ENCODE data around the gene CCL2. TPM values are rescaled to one million over a fixed set of nuclear protein-coding genes. Genes with fewer than 3 reads are reported as not detected.
A peak's percentile ranks its signal among the peaks of the same experiment; 100 is the strongest.

The CCL2 gene
- total RNA-seq (22.4 TPM), polyA plus RNA-seq (46.2 TPM)

DNA sequence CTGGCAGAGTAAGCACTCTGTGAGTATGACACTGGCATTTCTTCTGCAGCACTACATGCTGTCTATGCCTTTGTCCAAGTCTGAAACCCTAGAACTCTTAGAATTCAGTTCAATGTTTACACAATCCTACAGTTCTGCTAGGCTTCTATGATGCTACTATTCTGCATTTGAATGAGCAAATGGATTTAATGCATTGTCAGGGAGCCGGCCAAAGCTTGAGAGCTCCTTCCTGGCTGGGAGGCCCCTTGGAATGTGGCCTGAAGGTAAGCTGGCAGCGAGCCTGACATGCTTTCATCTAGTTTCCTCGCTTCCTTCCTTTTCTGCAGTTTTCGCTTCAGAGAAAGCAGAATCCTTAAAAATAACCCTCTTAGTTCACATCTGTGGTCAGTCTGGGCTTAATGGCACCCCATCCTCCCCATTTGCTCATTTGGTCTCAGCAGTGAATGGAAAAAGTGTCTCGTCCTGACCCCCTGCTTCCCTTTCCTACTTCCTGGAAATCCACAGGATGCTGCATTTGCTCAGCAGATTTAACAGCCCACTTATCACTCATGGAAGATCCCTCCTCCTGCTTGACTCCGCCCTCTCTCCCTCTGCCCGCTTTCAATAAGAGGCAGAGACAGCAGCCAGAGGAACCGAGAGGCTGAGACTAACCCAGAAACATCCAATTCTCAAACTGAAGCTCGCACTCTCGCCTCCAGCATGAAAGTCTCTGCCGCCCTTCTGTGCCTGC lies at the start of gene CCL2:
TSS of gene CCL2 (plus strand) at position 635 of the 730 bp plus-strand sequence. CDS start at position 700, 65 bp downstream.
- H3K4me1 ChIP-seq (ENCODE audit: insufficient read depth), result no peaks in the 10 kb centered on the region
- peak; percentile 70 for DNase-seq (ENCODE audit: extremely low spot score)
- peak within 1 kb of the TSS; percentile 2 for H3K4me3 ChIP-seq (ENCODE audit: low read depth, low read length)
- peak within 1 kb of the TSS; percentile 3 for H3K27ac ChIP-seq (ENCODE audit: low read depth)
- 3% methylated on average over 11 of the region's 11 CpGs for WGBS
- no peaks in the 10 kb centered on the region for H3K36me3 ChIP-seq (ENCODE audit: insufficient read depth)

DNA sequence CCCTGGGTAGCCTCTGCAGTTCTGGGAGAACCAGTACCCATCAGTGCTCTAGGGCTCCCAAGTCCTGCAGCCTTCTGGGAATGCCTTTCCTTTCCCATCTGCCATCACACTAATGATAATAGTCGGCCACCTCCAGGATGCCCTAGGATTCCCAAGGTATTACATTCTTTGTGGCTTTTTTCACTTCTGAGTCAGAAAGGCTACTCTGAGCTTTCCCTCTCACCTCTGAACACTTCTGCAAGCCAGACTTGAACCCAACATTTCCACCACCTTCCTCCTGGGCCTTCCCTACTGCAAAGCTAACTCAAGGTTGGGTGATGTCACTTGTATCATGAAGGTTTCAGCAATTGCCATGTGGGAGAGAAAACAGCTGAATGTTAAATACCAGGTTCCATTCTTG lies 49.7 kb upstream of the CCL2 start:
- no peak for DNase-seq (ENCODE audit: extremely low spot score)
- WGBS, result 95% methylated on average over 1 of the region's 1 CpG
- H3K36me3 ChIP-seq (ENCODE audit: insufficient read depth), result no peaks in the 10 kb centered on the region
- H3K4me3 ChIP-seq (ENCODE audit: low read depth, low read length), result no peak overlapping the region
- H3K4me1 ChIP-seq (ENCODE audit: insufficient read depth), result no peaks in the 10 kb centered on the region
- no peak overlapping the region for H3K27ac ChIP-seq (ENCODE audit: low read depth)

DNA sequence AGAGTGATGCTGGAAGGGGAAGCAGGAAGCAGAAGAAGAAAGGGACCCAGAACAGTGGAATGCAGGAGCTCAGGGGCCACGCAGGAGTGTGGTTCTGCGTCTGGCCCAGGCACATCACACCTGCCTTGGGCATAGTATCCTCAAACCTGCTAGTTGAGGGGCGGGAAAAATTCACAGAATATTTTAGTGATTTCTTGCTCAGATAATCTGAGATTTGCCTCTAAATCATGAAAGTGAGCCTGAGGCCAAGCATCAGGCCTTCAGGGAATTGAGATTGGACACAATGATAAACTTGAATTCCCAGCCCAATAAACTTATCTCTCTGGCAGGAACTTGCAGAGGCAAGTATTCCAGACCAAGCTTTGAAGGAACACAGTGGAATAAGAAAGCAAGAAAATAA lies 48.5 kb upstream of the CCL2 start:
- Histone ChIP-seq H3K4me1 (ENCODE audit: insufficient read depth) (no peaks in the 10 kb centered on the region), H3K4me3 (ENCODE audit: low read depth, low read length) (no peak overlapping the region), H3K27ac (ENCODE audit: low read depth) (no peak overlapping the region), H3K36me3 (ENCODE audit: insufficient read depth) (no peaks in the 10 kb centered on the region)
- DNase-seq (ENCODE audit: extremely low spot score), result no peak
- WGBS, result 77% methylated on average over 3 of the region's 3 CpGs

DNA sequence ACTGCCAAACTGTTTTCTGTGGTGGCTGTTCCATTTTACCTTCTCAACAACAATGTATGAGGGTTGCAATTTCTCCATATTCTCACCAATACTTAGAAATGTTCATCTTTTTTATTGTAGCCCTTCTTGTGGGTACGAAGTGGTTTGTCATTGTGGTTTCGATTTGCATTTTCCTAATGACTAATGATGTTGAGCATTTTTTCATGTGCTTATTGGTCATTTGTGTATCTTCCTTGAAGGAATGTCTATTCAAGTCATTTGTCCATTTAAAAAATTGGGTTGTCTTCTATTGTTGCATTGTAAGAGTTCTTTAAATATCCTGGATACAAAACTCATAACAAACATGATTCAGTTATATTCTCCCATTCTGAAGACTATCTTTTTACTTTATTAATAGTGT lies 47.5 kb upstream of the CCL2 start:
- Histone ChIP-seq H3K27ac (ENCODE audit: low read depth) (no peak overlapping the region), H3K4me3 (ENCODE audit: low read depth, low read length) (no peak overlapping the region), H3K36me3 (ENCODE audit: insufficient read depth) (no peaks in the 10 kb centered on the region), H3K4me1 (ENCODE audit: insufficient read depth) (no peaks in the 10 kb centered on the region)
- WGBS, result 96% methylated on average over 2 of the region's 2 CpGs
- DNase-seq (ENCODE audit: extremely low spot score), result no peak

DNA sequence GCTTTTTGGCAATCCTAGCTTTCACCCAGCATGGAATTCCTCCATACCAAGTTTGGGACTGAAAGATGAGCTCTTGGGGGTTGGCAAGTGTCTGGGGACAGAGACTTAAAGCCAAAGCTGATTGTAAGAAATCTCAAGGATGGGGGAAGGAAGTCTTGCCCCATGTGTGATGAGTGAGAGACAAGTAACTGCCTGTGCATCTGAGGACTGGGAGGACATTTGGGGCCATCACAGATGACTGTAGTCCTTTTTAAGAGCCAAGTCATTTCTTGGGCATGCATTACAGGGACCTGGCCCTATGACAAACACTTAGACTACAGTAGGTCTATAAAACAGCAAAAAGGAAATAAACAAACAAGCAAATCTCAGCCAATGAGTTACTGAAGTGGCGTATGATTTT lies 36.3 kb upstream of the CCL2 start:
- H3K27ac ChIP-seq (ENCODE audit: low read depth), result no peak overlapping the region
- H3K36me3 ChIP-seq (ENCODE audit: insufficient read depth), result no peaks in the 10 kb centered on the region
- no peak for DNase-seq (ENCODE audit: extremely low spot score)
- 47% methylated on average over 1 of the region's 1 CpG for WGBS
- no peak overlapping the region for H3K4me3 ChIP-seq (ENCODE audit: low read depth, low read length)
- H3K4me1 ChIP-seq (ENCODE audit: insufficient read depth), result no peaks in the 10 kb centered on the region

DNA sequence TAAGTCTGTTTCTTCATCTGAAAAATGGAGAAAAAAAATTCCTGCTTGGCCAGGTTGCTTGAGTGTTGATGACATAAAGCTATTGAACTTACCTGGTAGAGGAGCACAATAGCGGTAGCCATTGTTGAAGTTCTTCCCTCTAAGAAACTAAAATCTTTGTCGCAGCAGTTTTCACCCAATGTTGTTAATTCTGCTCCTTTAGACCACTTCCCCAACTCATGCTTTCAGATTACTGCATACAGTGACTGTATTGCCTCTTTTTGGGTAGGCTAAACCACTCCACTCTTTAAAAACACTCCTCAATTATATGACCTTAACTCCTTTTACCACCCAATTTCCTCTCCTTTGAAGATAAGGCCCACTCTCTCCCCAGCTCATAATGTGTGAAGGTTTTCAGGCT lies 35.7 kb upstream of the CCL2 start:
- no peak for DNase-seq (ENCODE audit: extremely low spot score)
- WGBS, result 74% methylated on average over 2 of the region's 2 CpGs
- H3K36me3 ChIP-seq (ENCODE audit: insufficient read depth), result no peaks in the 10 kb centered on the region
- H3K27ac ChIP-seq (ENCODE audit: low read depth), result no peak overlapping the region
- no peak overlapping the region for H3K4me3 ChIP-seq (ENCODE audit: low read depth, low read length)
- no peaks in the 10 kb centered on the region for H3K4me1 ChIP-seq (ENCODE audit: insufficient read depth)

DNA sequence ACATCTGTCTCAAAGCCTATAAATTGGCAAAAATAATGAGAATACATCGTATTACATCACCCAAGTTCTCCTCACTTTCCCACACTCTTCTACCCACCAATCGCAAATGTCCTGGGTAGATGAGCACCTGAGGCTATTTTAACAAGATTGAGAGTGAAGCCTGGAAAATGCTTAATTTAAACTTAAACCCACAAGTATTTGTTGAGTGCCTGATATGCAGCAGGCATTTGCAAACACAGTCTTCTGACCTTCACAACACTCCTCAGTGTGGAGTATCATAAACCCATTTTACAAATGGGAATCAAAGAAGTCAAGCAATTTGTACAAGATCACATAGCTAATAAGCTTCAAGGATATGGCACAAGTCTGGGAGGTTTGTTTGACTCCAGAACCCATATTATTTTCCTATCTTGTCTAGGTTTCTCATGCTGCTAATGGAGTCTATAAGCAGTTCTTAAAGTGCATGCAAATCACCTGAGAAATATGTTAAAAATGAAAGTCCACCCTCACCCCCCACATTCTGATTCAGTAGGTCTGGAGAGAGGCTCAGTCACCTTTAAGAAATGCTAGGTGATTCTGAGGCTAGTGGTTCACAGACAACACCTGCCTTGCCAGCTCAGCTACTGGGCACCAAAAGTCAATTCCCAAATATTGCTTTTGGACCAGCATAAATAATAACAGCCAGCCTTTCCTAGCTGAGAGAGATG lies 34.9 kb upstream of the CCL2 start:
- no peaks in the 10 kb centered on the region for H3K4me1 ChIP-seq (ENCODE audit: insufficient read depth)
- no peak overlapping the region for H3K4me3 ChIP-seq (ENCODE audit: low read depth, low read length)
- no peak for DNase-seq (ENCODE audit: extremely low spot score)
- no peaks in the 10 kb centered on the region for H3K36me3 ChIP-seq (ENCODE audit: insufficient read depth)
- WGBS, result 87% methylated on average over 2 of the region's 2 CpGs
- no peak overlapping the region for H3K27ac ChIP-seq (ENCODE audit: low read depth)

DNA sequence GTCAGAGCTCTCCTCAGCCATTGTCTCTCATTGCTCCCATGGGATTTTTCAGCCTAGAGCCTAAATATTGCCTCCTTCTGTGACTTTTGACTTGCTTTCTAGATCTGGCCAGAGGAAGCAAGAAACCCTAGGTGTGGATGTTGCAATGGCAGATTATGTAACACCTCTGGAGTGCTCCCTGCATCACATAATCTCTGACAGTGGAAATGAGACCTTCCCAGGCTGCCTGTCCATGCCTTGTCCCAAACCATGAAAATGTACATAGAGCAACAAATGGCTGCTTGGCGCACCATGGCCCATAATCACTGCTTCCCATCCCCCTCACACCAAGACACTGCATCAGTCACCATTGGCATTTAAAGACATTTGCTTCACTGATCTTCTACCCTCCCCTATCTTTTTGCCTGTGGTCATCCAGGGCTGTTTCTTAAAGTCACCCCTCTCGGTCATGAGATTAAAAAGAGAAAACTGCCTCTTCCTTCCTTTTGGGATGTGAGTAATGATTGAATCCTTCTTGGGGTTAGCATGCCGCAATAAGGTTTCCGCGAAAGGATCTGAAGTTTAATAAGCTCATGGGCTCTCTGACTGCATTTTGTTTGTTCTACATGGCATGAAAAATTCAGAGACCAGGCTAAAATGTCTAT lies 34.2 kb upstream of the CCL2 start:
- no peak overlapping the region for H3K27ac ChIP-seq (ENCODE audit: low read depth)
- DNase-seq (ENCODE audit: extremely low spot score), result no peak
- no peaks in the 10 kb centered on the region for H3K4me1 ChIP-seq (ENCODE audit: insufficient read depth)
- no peak overlapping the region for H3K4me3 ChIP-seq (ENCODE audit: low read depth, low read length)
- no peaks in the 10 kb centered on the region for H3K36me3 ChIP-seq (ENCODE audit: insufficient read depth)
- WGBS, result 85% methylated on average over 5 of the region's 5 CpGs

DNA sequence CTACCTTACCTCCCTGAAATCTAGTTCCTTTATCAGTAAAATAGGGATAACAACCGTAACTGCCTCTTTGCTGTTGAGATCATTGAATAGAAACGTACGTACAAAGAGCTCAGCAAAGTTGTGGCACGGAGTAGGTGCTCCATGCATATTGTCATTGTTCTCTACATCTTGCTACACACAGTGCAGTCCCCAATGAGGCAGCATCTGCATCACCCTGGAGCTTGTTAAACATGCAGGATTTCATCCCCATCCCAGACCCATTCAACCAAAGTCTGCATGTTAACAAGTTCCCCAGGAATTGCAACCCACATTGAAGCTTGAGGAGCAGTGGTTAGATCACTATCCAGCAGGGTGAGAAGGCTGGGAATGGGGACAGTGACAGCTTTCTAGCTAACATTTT lies 33.7 kb upstream of the CCL2 start:
- Histone ChIP-seq H3K4me3 (ENCODE audit: low read depth, low read length) (no peak overlapping the region), H3K27ac (ENCODE audit: low read depth) (no peak overlapping the region), H3K4me1 (ENCODE audit: insufficient read depth) (no peaks in the 10 kb centered on the region), H3K36me3 (ENCODE audit: insufficient read depth) (no peaks in the 10 kb centered on the region)
- 85% methylated on average over 4 of the region's 4 CpGs for WGBS
- no peak for DNase-seq (ENCODE audit: extremely low spot score)

DNA sequence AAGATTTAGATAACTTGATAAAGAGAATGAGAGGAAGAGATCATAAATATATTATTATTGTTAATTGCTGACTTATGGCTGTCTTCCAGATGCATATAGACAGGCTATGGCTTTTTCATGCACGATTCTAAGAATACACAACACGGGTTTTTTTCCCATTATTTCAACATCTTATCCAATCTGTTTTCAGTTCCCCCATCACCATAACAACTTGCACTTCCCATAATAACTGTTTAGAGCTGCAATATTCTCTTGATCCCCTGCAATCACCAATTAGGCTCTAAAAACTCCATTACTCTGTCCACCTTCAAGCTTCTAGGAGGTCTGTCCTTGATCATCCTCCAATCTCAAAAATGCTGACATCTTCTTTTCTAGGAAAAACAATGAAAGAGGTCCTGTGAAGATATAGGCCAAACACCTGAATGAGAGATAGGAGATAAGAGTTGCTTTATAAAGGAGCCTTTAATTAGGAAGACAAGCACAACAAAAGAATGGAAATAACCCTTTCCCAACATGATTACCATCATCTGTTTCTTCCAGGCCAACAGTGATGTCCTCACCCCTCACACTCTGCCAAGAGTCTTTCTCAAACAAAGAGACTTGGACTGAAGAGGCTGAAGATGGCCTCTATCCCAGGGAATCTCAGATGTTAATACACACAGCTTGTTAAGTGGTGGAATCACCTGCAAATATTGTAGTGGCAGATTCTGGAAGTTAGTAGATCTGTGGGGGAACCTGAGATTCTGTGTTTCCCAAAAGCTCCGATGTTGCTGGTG lies 32.2 kb upstream of the CCL2 start:
- Histone ChIP-seq H3K36me3 (ENCODE audit: insufficient read depth) (no peaks in the 10 kb centered on the region), H3K27ac (ENCODE audit: low read depth) (no peak overlapping the region), H3K4me1 (ENCODE audit: insufficient read depth) (no peaks in the 10 kb centered on the region), H3K4me3 (ENCODE audit: low read depth, low read length) (no peak overlapping the region)
- DNase-seq (ENCODE audit: extremely low spot score), result no peak
- 70% methylated on average over 3 of the region's 3 CpGs for WGBS

DNA sequence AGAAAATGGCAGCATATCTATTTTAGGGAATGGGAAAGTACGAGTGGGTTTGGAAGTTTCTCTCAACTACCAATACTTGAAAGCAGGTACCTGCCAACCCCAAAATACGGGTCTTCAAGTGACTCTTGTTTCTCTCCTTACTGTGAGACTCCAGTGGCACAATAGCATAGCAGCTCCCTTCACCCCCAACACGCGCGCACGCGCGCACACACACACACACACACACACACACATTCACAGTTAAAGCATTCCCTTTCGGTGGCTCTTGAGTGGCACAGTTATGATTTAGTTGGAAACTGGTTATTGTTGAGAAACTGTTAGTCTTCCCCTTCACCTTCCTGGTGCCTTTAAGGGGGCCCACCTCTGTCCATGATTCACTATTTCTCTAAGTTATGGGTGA lies 30.0 kb upstream of the CCL2 start:
- no peak overlapping the region for H3K27ac ChIP-seq (ENCODE audit: low read depth)
- 91% methylated on average over 9 of the region's 9 CpGs for WGBS
- DNase-seq (ENCODE audit: extremely low spot score), result no peak
- H3K4me3 ChIP-seq (ENCODE audit: low read depth, low read length), result no peak overlapping the region
- no peaks in the 10 kb centered on the region for H3K36me3 ChIP-seq (ENCODE audit: insufficient read depth)
- no peaks in the 10 kb centered on the region for H3K4me1 ChIP-seq (ENCODE audit: insufficient read depth)

DNA sequence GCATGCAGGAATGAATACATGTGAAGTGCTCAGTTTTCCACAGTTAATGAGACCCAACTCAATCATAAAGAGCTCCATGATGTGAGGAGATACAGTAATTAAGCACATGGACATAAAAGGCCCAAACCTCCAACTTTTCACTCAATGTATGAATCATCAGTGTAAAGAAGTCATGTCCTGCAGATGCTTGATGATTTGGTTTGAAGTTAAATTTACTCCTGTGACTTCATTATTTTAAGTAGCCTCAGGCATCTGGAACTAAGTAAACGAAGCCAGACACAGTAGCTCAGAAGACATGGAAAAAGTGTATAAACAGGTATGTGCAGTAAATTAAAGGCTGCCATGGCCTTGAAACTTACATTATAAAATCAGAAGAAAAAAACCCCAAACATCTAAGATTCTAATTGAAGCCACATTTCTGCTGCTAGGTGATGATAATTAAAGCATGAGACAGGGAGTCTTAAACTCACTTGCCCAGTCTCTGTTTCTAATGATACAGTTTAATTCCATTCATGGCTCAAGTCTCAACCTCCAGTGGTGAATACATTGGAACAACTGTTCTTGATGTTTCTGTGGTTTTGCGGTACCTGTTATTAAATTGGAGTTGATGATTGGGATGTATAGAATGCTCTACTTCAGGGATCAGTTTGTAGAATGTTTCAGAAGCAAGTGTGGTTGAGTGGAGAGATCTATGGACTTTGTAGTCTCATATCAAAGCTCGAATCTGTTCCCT lies 28.9 kb upstream of the CCL2 start:
- H3K27ac ChIP-seq (ENCODE audit: low read depth), result no peak overlapping the region
- H3K36me3 ChIP-seq (ENCODE audit: insufficient read depth), result no peaks in the 10 kb centered on the region
- 77% methylated on average over 3 of the region's 3 CpGs for WGBS
- no peak overlapping the region for H3K4me3 ChIP-seq (ENCODE audit: low read depth, low read length)
- no peak for DNase-seq (ENCODE audit: extremely low spot score)
- no peaks in the 10 kb centered on the region for H3K4me1 ChIP-seq (ENCODE audit: insufficient read depth)

DNA sequence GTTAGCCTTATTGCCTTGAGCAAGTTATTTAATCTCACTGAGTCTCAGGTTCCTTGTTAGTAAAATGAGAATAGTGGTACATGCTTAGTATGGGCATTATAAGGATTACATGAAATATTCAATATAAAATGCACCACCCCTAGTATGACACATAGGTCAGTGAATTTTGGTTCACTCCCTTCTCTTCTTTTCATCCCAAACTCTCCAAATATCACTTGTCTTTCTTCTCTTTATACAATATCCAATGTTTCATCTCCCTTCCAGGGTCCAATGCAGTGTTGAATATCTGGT lies 28.4 kb upstream of the CCL2 start:
- Histone ChIP-seq H3K27ac (ENCODE audit: low read depth) (no peak overlapping the region), H3K4me1 (ENCODE audit: insufficient read depth) (no peaks in the 10 kb centered on the region), H3K36me3 (ENCODE audit: insufficient read depth) (no peaks in the 10 kb centered on the region), H3K4me3 (ENCODE audit: low read depth, low read length) (no peak overlapping the region)
- no peak for DNase-seq (ENCODE audit: extremely low spot score)
